Endothelial cell (in vitro differentiated cells): ENCODE data around the gene DAAM1. TPM values are rescaled to one million over a fixed set of nuclear protein-coding genes. Genes with fewer than 3 reads are reported as not detected.

Source experiments
- DNase-seq: peaks from one replicate; pipeline ENCODE4 v3.0.0; 2021; ENCODE audit warnings: low spot score
- H3K27ac Mint-ChIP-seq: one replicate; pipeline ENCODE4 v1.8.0; 2021; ENCODE audit warnings: mixed read lengths, inconsistent platforms; ENCODE audit not compliant: unreplicated experiment
- H3K27me3 Mint-ChIP-seq: one replicate; pipeline ENCODE4 v1.8.0; 2021; ENCODE audit warnings: mild to moderate bottlenecking, moderate library complexity, mixed read lengths, inconsistent platforms; ENCODE audit not compliant: unreplicated experiment
- H3K36me3 Mint-ChIP-seq: one replicate; pipeline ENCODE4 v1.8.0; 2021; ENCODE audit warnings: mild to moderate bottlenecking, low read depth, mixed read lengths, inconsistent platforms; ENCODE audit not compliant: unreplicated experiment
- H3K4me1 Mint-ChIP-seq: one replicate; pipeline ENCODE4 v1.8.0; 2021; ENCODE audit warnings: mild to moderate bottlenecking, mixed read lengths, inconsistent platforms; ENCODE audit not compliant: unreplicated experiment
- H3K4me3 Mint-ChIP-seq: one replicate; pipeline ENCODE4 v1.8.0; 2021; ENCODE audit warnings: mild to moderate bottlenecking, mixed read lengths, inconsistent platforms; ENCODE audit not compliant: unreplicated experiment
- H3K9me3 Mint-ChIP-seq: one replicate; pipeline ENCODE4 v1.8.0; 2021; ENCODE audit warnings: mixed read lengths, inconsistent platforms; ENCODE audit not compliant: unreplicated experiment
- CTCF ChIP-seq: fragments of 200-600 bp; sonication (generic); IDR thresholded peaks from one replicate; pipeline ENCODE4 v1.5.0; 2021; ENCODE audit warnings: antibody characterized with exemption; ENCODE audit not compliant: unreplicated experiment
- total RNA-seq: library from RNA; stranded (reverse); fragmentation: NEBNext Ultra II Directional; extraction: Animal tissue kit (Norgen Biotek cat#: 25700); gene quantifications from one replicate; pipeline ENCODE4 v1.2.1, GENCODE V29; 2021; ENCODE audit not compliant: unreplicated experiment

Gene DAAM1
- total RNA-seq, 1 donor from 2014 or later, result 103 TPM

- TF ChIP-seq CTCF, result no peak
- no peak for DNase-seq
- Mint-ChIP-seq H3K27ac (no peak overlapping the region), H3K36me3 (no peaks in the 10 kb centered on the region), H3K27me3 (no peaks in the 10 kb centered on the region), H3K4me3 (no peak overlapping the region), H3K4me1 (peaks cover 27% of the 10 kb centered on the region), H3K9me3 (no peaks in the 10 kb centered on the region)
Observed at GRCh38 chr14:59249029-59249428, 60.6 kb downstream of the DAAM1 start.

GRCh38 chr14:59251811-59252771 is 63.6 kb downstream of the DAAM1 start:
- no peak for DNase-seq
- Mint-ChIP-seq H3K9me3 (no peaks in the 10 kb centered on the region), H3K36me3 (peaks cover 2% of the 10 kb centered on the region), H3K4me1 (peaks cover 26% of the 10 kb centered on the region), H3K27me3 (no peaks in the 10 kb centered on the region), H3K27ac (no peak overlapping the region), H3K4me3 (no peak overlapping the region)
- TF ChIP-seq CTCF, result no peak

- Mint-ChIP-seq H3K4me1 (peaks cover 23% of the 10 kb centered on the region), H3K27ac (no peak overlapping the region), H3K9me3 (no peaks in the 10 kb centered on the region), H3K36me3 (peaks cover 8% of the 10 kb centered on the region), H3K27me3 (no peaks in the 10 kb centered on the region), H3K4me3 (no peak overlapping the region)
- no peak for DNase-seq
- no peak for TF ChIP-seq CTCF
Observed at GRCh38 chr14:59252772-59253500, 64.5 kb downstream of the DAAM1 start.

- H3K27ac Mint-ChIP-seq, result no peak overlapping the region
- DNase-seq, result no peak
- H3K27me3 Mint-ChIP-seq, result no peaks in the 10 kb centered on the region
- H3K4me3 Mint-ChIP-seq, result no peak overlapping the region
- H3K4me1 Mint-ChIP-seq, result peaks cover 20% of the 10 kb centered on the region
- peaks cover 11% of the 10 kb centered on the region for H3K36me3 Mint-ChIP-seq
- TF ChIP-seq CTCF, result no peak
- H3K9me3 Mint-ChIP-seq, result no peaks in the 10 kb centered on the region
Observed at GRCh38 chr14:59253527-59253926, 65.1 kb downstream of the DAAM1 start.
